DMS 273 treated with DMSO at 0.1 percent for 48 hours (cell line): ENCODE data around the gene PPM1M.

Experiments used
- DNase-seq: peaks from one replicate; lab custom pipeline; 2025; lab: John Stamatoyannopoulos, UW

PPM1M gene

GRCh38 chr3:52230889-52231499 lies 14.6 kb upstream of the PPM1M start:
- DNase-seq = no peak

DNA sequence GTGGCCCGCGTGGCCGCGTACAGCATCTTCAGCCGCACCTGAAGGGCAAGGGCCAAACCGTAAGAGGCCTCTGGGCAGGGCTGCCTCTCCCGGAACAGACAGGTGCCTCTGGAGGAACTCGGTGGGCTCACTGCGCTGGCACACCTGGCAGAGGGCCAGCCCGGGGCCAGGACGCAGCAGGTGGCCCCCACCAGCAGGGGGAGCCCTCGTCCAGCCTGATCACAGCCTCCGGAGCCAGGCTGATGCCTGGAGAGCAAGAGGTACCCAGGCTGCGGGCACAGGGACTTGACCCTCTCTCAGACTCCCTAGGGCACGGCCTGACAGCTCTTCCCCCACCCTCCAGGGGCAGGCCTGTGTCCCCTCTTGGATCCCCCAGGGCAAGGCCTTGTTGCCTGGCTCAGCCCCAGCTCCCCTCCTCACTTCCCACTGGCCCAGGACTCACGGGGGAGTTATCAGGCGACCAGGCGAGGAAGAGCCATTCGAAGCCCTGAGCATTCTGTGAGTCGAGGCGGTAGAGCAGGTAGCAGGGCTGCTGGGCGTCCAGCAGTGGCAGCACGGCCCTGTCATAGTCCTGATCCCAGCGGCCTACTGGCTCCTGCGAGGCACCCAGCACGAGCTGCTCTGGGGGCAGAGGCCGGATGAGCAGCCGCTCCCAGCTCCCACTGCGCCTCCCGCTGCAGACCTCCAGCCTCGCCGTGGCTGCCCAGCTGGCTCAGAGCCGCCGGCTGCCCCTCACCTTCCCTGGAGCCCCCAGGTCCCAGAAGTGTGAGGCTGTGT lies 13.9 kb upstream of the PPM1M start:
- no peak for DNase-seq

- no peak for DNase-seq
These were observed 13.1 kb upstream of the PPM1M start for GRCh38 chr3:52232279-52233107.

DNA sequence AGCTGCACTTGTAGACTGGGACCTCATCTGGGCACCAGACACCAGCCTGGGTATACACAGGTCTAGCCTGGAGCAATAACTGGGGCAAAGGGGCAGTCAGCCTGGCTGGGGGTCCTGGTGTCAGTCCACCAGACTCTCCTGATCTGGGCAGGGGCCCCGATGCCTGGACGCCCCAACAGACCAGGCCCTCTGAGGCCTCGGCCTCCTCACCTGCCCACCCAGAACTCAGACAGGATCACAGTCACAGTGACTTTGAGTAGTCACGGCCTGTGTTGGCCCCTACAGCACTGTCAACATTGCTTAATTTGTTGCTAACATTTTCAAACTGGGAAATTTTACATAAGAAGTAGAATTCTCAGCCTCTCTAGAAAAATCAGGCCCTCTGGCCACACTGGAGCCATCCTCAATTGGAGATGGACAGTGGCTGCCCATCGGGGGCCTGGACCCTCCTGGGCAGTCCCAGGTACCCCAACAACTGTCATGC lies 12.4 kb upstream of the PPM1M start:
- no peak for DNase-seq

DNA sequence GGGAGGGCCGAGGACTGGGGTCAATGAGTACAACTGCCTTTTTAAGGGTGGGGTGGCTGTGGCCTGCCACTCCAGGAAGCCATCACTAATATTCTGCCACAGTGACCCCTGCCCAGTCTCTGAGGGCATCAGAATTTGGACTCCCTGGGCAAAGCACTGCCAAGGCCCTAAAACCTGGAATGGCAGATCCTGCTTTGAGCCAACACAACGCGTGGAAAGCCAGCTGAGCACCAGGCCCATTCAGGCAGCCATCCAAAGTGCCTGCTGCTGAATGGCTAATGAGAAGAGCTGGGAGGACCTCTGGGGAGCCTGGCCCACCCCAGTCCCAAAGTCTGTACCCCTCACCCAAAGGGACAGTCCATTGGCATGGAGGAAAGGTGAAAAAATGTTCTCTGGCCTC lies 11.6 kb upstream of the PPM1M start:
- DNase-seq = no peak

DNA sequence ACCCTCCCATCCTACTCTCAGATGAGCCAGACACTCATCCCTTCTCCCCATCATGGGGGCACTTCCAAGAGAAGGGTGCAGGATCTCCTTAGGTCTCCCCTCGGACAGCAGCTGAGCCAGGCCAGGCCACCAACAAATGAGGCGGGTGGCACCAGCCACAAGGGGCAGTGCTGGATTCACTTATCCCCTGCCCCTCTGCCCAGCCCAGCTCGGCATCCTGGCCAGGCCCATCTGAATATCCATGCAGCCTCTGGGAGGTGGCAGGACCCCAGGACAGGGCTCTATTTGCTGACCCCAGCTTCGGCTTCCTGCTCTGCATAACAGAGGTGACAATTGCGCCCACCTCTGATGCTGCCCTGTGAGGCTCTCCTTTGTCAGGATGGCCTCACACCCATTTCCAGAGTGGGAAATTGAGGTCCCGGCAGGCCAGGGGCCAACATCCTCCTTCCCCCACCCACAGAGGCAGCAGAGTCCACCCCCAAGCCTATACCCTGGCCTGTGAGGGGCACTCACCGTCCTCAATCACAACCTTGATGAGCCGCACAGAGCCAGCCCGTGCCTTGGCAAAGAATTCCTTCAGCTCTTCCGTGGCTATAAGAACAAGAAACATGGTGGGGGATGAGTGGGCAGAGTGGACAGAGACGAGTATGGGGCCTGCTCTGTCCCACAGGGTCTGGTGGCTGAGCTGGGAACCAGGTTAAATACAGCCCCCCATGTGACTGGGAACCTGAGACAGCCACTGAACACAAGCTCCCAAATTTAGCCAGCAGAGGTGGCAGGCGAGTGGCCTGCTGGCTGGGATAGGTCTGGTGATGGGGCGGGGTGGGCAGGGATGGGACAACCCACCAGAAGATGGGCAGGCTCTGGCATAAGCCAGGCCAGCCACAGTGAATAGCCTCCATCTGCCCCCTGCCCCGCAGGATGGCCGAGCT lies 10.8 kb upstream of the PPM1M start:
- DNase-seq = no peak

GRCh38 chr3:52236424-52236886 lies 9.1 kb upstream of the PPM1M start:
- no peak for DNase-seq

DNA sequence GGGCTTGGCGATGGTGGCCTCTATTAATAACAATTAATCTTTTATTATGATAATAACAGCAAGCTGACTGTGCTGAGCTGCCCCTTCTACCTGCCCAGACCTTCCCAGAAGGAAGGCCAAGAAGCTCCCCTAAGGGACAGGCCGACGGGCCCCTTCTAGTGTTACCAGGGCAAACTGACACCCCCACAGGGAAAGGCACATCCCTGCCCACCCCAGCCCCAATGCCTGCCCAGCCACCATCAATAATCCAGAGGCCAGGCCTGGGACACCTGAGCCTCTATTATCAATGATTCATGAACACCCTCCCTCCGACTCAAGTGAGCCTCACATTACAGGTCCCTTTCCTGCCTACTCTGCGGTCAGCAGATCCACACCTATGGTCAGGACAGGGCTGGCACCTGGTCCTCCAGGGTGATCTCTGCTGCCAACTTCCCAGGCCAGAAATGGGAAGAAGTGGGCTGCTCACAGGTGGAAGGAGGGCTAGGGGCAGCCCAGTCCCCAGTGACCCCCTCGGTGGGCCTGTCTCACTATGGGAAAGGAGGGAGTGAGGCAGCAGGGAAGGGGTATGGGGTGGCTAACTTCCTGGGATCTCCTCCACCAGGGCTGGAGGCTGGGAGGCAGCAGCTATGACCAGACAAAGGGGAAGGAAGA lies 8.4 kb upstream of the PPM1M start:
- DNase-seq = no peak

DNA sequence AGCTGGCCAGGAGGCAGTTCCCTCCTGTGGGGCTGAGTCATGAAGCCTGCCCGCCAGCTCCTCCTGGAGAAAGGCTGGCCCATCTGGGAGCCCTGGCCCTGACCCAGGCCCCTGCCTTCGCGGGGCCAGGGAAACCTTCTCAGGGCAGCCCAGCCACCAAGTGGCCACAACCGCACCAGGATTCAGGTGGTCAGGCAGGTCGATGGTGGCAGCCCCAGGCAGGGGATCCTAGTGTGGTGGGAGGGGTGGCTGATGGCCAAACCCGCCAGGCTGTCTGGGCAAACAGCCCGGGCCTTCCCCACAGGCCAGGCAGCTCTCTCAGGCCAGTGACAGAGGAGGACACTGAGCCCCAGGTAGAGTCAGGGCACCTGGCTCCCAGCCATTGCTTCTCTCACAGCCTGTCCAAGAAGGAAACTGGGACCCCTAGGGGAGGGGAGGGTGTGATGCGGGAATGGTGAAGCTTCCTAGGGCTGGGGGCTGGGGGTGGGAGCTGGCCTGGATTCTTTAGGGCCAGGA lies 7.8 kb upstream of the PPM1M start:
- DNase-seq = peak; percentile 54

GRCh38 chr3:52238193-52238760 lies 7.3 kb upstream of the PPM1M start:
- no peak for DNase-seq

DNA sequence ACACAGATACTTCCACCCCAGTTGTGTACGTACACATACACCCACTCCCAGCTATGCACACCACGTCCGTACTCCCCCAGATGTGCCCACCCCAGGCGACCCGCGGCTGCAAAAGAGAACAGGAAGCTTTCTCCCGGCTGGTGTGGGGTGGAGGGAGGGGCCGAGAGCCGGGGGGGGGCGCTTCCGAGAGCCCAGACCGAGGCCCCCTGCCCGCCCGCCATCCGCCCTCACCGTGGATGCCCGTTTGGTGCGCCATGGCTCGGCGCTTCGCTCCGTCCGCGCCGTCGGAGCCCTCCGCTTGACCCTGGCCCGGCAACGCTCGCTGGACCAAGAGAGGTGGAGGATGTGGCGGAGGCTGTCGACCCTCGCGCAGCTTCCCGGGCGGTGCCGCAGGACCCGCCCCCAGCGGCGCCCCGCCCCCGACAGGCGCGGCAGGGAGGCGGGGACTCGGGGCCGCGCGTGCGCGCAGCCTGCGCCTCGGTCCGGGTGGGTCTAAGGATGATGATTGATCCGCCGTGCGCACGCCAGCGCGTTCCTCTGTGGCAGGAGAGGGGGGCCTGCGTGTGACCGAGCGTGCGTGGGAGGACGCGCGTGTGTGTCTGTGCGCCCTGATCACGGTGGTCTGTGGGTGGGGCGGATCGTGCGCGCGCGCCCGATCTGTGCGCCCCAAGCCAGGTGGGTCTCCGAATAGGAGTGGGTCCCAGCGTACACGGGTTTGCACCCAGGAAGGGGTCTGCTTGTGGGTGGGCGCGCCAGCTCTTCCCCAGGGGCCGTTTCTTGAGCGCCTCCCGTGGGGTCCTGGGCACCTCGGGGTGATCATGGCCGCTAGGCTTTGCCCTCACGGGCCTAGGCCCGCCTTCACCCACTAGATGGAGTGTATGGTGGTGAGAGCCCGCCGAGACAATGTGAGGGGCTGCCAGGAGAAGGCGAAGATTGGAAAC lies 6.5 kb upstream of the PPM1M start, which contains the start of gene TWF2:
Gene TWF2 (minus strand): TSS at position 398 of the 941 bp plus-strand sequence. CDS start 142 bp downstream, at position 256.
- no peak for DNase-seq

- DNase-seq = peak; percentile 83
These were observed 5.3 kb upstream of the PPM1M start for GRCh38 chr3:52240059-52240885.

GRCh38 chr3:52240886-52241370 lies 4.6 kb upstream of the PPM1M start:
- no peak for DNase-seq

GRCh38 chr3:52242039-52242438 lies 3.5 kb upstream of the PPM1M start:
- no peak for DNase-seq

- no peak for DNase-seq
These were observed 1.5 kb upstream of the PPM1M start for GRCh38 chr3:52243791-52244628.

DNA sequence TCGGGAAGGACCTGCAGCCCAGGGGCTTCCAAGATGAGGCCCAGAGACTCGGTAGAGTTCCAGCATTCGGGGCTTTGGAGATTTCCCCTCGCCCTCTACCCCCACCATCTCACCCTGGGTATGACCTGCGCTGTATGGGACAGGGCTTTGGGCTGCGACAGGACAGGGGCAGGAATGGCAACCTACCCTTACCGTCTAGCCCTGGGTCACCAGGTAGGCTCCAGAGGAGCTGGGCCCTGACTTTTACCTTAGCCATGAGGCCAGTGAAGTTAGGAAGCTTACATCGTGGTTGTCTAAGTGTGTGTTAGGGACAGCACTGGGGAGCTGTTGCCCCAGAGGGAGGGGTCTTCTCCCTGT lies 683 bp downstream of the PPM1M start:
- no peak for DNase-seq

GRCh38 chr3:52246728-52247408 lies 1.3 kb downstream of the PPM1M start:
- no peak for DNase-seq
